Mesendoderm (in vitro differentiated cells): ENCODE results near the gene KRT14.
A peak's percentile ranks its signal among the peaks of the same experiment; 100 is the strongest.
"Not testable (repeated sequence)": the region's sequence is repeated elsewhere in the genome, so short reads cannot be mapped to it uniquely, and the experiment has no call there.

Experiments used
- DNase-seq: peaks from one replicate; pipeline ENCODE4 v3.0.0; 2013
- H2AK5ac ChIP-seq: 2 replicates; pipeline ENCODE4 v1.6.1; 2013; ENCODE audit warnings: low read length, inconsistent platforms
- H2BK120ac ChIP-seq: 2 replicates; pipeline ENCODE4 v1.6.1; 2013; ENCODE audit warnings: low read depth, mild to moderate bottlenecking, low read length, moderate library complexity, mixed read lengths
- H2BK15ac ChIP-seq: replicated peaks from 2 replicates; pipeline ENCODE4 v1.6.1; 2013; ENCODE audit warnings: low read depth, mild to moderate bottlenecking, moderate library complexity
- H2BK5ac ChIP-seq: 2 replicates; pipeline ENCODE4 v1.6.1; 2013; ENCODE audit warnings: low read length, inconsistent platforms
- H3K18ac ChIP-seq: 2 replicates; pipeline ENCODE4 v1.6.1; 2013; ENCODE audit warnings: mild to moderate bottlenecking, low read length, mixed read lengths
- H3K23ac ChIP-seq: one replicate; pipeline ENCODE4 v1.6.1; 2013; ENCODE audit warnings: low read length
- H3K27ac ChIP-seq: 2 replicates; pipeline ENCODE4 v1.5.1; 2013; ENCODE audit warnings: low read depth, mild to moderate bottlenecking, inconsistent platforms, low read length, moderate library complexity
- H3K27me3 ChIP-seq: 2 replicates; pipeline ENCODE4 v1.6.1; 2013; ENCODE audit warnings: low read length, control low read depth, mild to moderate bottlenecking, inconsistent platforms; ENCODE audit not compliant: insufficient read depth, poor library complexity
- H3K36me3 ChIP-seq: 2 replicates; pipeline ENCODE4 v1.6.1; 2013; ENCODE audit warnings: low read length, inconsistent platforms; ENCODE audit not compliant: control insufficient read depth, insufficient read depth
- H3K4ac ChIP-seq: one replicate; pipeline ENCODE4 v1.6.1; 2013; ENCODE audit warnings: low read depth, mild to moderate bottlenecking, low read length, moderate library complexity
- H3K4me1 ChIP-seq: 2 replicates; pipeline ENCODE4 v1.6.1; 2013; ENCODE audit warnings: low read depth, low read length, inconsistent platforms; ENCODE audit not compliant: control insufficient read depth
- H3K4me2 ChIP-seq: 2 replicates; pipeline ENCODE4 v1.6.1; 2013; ENCODE audit warnings: low read length
- H3K4me3 ChIP-seq: 2 replicates; pipeline ENCODE4 v1.5.1; 2013; ENCODE audit warnings: mild to moderate bottlenecking, low read length
- H3K56ac ChIP-seq: one replicate; pipeline ENCODE4 v1.6.1; 2013; ENCODE audit warnings: low read length
- H3K79me1 ChIP-seq: 2 replicates; pipeline ENCODE4 v1.6.1; 2013; ENCODE audit warnings: low read length, inconsistent platforms
- H3K79me2 ChIP-seq: 2 replicates; pipeline ENCODE4 v1.6.1; 2013; ENCODE audit warnings: mild to moderate bottlenecking, low read length; ENCODE audit not compliant: control insufficient read depth, insufficient read depth
- H3K9ac ChIP-seq: 2 replicates; pipeline ENCODE4 v1.6.1; 2013; ENCODE audit warnings: low read length, inconsistent platforms
- H4K5ac ChIP-seq: one replicate; pipeline ENCODE4 v1.6.1; 2013; ENCODE audit warnings: low read length
- H4K8ac ChIP-seq: one replicate; pipeline ENCODE4 v1.6.1; 2013; ENCODE audit warnings: low read depth, mild to moderate bottlenecking, control low read depth, low read length, moderate library complexity
- WGBS: extraction: QIAGEN DNeasy Blood & Tissue Kit; methylation state at CpG from one replicate; pipeline ENCODE4 v1.1.7; 2013; ENCODE audit warnings: low lambda C conversion rate, missing lambda C conversion rate; ENCODE audit not compliant: insufficient coverage; ENCODE audit errors: extremely low coverage; 5-methylcytosine and 5-hydroxymethylcytosine counted together

The KRT14 gene

DNA sequence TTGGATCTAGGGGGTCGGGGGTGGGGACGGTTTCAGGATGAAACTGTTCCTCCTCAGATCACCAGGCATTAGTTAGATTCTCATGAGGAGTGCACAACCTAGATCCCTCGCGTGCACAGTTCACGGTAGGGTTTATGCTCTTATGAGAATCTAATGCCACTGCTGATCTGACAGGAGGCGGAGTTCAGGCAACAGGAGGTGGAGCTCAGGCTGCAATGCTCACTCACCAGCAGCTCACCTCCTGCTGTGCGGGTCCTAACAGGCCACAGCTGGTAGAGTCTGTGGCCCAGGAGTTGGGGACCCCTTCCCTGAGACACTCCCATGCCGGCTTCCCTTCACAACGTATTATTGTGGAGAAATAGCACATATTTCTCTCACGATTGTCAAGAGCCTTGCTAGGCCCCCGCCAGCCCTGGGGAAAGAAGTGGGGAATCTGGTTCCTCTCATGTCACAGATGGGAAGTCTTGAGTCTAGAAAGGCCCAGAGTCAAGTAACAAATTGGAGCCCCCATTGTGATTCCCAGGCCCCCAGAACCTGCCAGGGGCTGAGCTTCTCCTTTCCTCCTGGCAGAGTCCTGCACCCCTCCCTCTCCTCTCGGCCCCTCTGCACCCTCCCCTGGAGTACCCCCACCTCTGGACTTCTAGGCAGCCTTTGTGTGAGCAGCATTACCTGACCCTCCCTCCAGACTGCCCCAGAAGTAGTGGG, 6.1 kb upstream of the KRT14 start:
- Histone ChIP-seq H3K79me1 (no peaks in the 10 kb centered on the region), H4K8ac (no peak overlapping the region), H3K9ac (no peak overlapping the region), H3K56ac (no peak overlapping the region), H2BK15ac (no peak overlapping the region), H3K4me1 (no peaks in the 10 kb centered on the region), H3K27me3 (no peaks in the 10 kb centered on the region), H3K4ac (no peak overlapping the region), H3K4me2 (no peak overlapping the region), H3K18ac (no peak overlapping the region), H2BK5ac (no peak overlapping the region), H3K79me2 (no peaks in the 10 kb centered on the region), H2AK5ac (no peak overlapping the region), H3K36me3 (no peaks in the 10 kb centered on the region), H4K5ac (no peak overlapping the region), H3K4me3 (no peak overlapping the region), H2BK120ac (no peak overlapping the region), H3K27ac (no peak overlapping the region), H3K23ac (no peak overlapping the region)
- DNase-seq, result no peak
- WGBS, result no CpG with 5 or more reads among the region's 12 CpGs

DNA sequence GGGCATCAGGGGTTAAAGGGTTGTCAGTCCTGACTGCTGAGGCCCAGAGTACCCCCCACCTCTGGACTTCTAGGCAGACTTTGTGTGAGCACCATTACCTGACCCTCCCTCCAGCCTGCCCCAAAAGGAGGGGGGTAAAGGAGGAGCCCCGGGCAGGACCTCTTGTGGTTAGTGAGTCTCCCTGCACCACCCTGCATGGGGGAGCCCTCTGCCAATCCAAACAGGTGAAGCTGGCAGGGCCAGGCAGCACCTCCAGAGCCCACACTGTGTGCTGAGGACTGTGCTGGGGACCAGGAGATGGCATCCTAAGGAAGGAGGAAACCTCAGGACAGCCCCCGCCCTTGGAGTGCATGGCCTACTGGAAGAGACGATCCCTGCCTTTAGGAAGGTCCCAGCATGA, 2.6 kb upstream of the KRT14 start:
- Histone ChIP-seq H3K56ac (no peak overlapping the region), H3K18ac (no peak overlapping the region), H4K8ac (no peak overlapping the region), H2BK15ac (no peak overlapping the region), H2AK5ac (no peak overlapping the region), H3K4me1 (no peaks in the 10 kb centered on the region), H3K27me3 (no peaks in the 10 kb centered on the region), H3K4me2 (no peak overlapping the region), H3K36me3 (no peaks in the 10 kb centered on the region), H4K5ac (no peak overlapping the region), H3K9ac (no peak overlapping the region), H3K23ac (no peak overlapping the region), H3K27ac (no peak overlapping the region), H3K4ac (no peak overlapping the region), H2BK120ac (no peak overlapping the region), H3K79me1 (no peaks in the 10 kb centered on the region), H2BK5ac (no peak overlapping the region), H3K79me2 (no peaks in the 10 kb centered on the region), H3K4me3 (no peak overlapping the region)
- peak; percentile 23 for DNase-seq
- no CpG with 5 or more reads among the region's 3 CpGs for WGBS

DNA sequence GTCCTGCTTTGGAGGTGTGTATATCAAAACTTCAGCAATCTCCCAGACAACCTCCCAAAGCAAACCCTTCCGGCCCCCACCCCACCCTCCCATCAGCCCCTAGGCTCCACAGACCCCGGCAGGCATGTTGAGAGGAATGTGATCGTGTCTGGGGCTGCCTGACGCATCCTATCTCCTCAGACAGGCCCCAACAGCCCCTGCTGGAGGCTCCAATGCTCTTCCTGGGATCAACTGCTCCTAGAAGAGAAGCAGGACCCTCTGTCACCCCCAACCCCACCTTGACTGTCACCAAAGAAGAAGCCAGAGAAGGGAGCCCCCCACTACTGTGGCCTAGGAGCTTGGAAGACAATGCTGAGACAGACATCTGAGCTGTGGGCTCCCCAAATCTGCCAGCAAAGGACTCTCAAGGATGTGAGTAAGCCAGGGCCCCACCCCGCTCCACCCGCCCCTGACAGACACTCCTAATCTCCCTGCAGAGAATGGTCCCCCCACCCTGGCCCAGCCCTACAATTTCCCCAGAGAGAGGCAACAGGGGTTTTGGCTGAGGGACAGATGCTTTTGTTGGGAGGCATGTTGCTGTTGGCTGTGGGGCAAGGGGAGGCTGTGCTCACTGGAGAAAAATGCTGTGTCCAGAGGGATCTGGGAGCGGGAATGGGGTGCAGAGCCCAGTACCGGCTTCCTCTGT, 1.6 kb upstream of the KRT14 start:
- Histone ChIP-seq H3K23ac (no peak overlapping the region), H3K9ac (no peak overlapping the region), H3K4me2 (no peak overlapping the region), H3K27me3 (no peaks in the 10 kb centered on the region), H2BK5ac (no peak overlapping the region), H3K79me2 (no peaks in the 10 kb centered on the region), H3K36me3 (no peaks in the 10 kb centered on the region), H2AK5ac (no peak overlapping the region), H3K56ac (no peak overlapping the region), H3K79me1 (no peaks in the 10 kb centered on the region), H2BK120ac (no peak overlapping the region), H3K27ac (no peak overlapping the region), H3K4ac (no peak overlapping the region), H2BK15ac (no peak overlapping the region), H4K5ac (no peak overlapping the region), H3K4me1 (no peaks in the 10 kb centered on the region), H3K4me3 (no peak overlapping the region), H3K18ac (no peak overlapping the region), H4K8ac (no peak overlapping the region)
- WGBS, result no CpG with 5 or more reads among the region's 8 CpGs
- no peak for DNase-seq

DNA sequence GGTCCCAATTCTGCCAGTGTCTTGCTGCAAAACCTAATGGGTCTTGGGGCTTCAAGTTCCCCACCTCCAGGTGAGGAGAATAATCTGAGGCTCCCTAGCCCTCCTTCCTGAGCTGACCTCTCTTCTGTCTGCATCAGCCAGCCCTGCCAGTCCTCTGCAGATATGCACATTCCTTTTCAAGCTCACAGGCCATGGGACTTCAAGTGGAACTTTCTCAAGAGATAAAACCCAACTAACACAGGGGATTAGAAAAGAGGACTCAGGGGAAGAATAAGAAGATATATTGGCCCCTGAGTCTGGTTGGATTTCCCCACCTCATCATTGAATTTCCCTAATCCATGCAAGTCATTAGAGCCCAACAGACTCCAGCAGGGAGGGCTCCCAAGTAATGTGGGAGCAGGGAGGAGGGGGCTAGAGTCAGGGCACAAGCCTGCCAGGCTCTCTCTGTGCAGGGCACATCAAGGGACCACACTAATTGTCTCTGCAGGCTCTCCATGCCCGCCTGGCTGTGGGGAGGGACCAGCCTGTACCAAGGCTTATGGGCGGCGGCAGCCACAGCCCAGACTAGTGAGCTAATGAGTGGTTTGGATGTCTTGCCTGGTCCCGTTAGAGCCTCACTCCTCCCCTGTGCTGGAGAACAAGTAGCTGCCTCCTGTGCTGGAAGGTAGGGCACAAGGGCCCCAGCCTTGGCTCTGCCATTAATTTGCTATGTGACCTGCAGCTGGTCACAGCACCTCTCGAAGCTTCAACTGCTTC, 1.2 kb downstream of the KRT14 start:
- H3K4me3 ChIP-seq, result no peak overlapping the region
- no peak overlapping the region for H2BK120ac ChIP-seq
- no peak overlapping the region for H2BK15ac ChIP-seq
- no peak overlapping the region for H3K4ac ChIP-seq
- no peak overlapping the region for H3K56ac ChIP-seq
- no peak overlapping the region for H3K4me2 ChIP-seq
- H3K27ac ChIP-seq, result no peak overlapping the region
- no peak overlapping the region for H2BK5ac ChIP-seq
- no CpG with 5 or more reads among the region's 5 CpGs for WGBS
- no peaks in the 10 kb centered on the region for H3K79me2 ChIP-seq
- no peaks in the 10 kb centered on the region for H3K36me3 ChIP-seq
- H2AK5ac ChIP-seq, result no peak overlapping the region
- H3K79me1 ChIP-seq, result no peaks in the 10 kb centered on the region
- no peaks in the 10 kb centered on the region for H3K4me1 ChIP-seq
- H4K5ac ChIP-seq, result no peak overlapping the region
- H3K23ac ChIP-seq, result no peak overlapping the region
- H3K18ac ChIP-seq, result no peak overlapping the region
- no peaks in the 10 kb centered on the region for H3K27me3 ChIP-seq
- DNase-seq, result peak; percentile 53
- no peak overlapping the region for H4K8ac ChIP-seq
- no peak overlapping the region for H3K9ac ChIP-seq

DNA sequence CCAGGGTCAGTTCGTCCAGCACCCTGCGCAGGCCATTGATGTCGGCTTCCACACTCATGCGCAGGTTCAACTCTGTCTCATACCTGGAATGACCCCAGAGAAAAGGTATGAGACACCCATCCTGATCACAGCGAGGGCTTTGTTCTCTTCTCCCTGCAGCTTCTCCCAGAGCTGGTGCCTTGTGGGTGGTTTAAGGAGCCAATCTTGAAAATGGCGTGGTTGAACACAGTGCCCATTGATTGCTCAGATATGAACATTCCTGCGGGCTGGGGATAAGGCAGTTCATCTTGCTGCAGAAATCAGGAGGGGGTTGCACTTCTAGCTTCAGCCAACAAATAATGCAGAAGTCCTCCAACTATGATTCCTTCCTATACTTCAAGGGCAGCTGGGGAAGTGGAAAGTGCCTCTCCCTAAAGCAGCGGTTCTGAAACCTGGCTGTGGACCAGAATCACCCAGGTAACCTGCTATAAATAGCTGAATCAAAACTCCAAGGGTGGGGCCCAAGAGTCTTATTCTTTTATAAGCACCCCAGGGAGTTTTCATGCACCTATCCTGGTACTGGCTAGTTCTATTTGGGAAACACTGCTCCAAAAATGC, 2.3 kb downstream of the KRT14 start:
- H3K27ac ChIP-seq, H2BK5ac ChIP-seq, H4K5ac ChIP-seq, H3K4ac ChIP-seq, H3K56ac ChIP-seq, H4K8ac ChIP-seq, H3K4me1 ChIP-seq, H2AK5ac ChIP-seq, H3K23ac ChIP-seq, H3K9ac ChIP-seq, H2BK120ac ChIP-seq, H3K27me3 ChIP-seq, DNase-seq, H3K18ac ChIP-seq, H3K36me3 ChIP-seq, H2BK15ac ChIP-seq, H3K4me3 ChIP-seq, H3K79me2 ChIP-seq, H3K79me1 ChIP-seq, H3K4me2 ChIP-seq: not testable (repeated sequence)
- WGBS, result no CpG with 5 or more reads among the region's 8 CpGs
